Activated T-cell treated with anti-CD3 and anti-CD28 coated beads, Interleukin-2, amount 50 U/mL, for 24 hours (primary cell): ENCODE data around the gene SLC9B1.
A peak's percentile ranks its signal among the peaks of the same experiment; 100 is the strongest.
"Not testable (repeated sequence)": the region's sequence is repeated elsewhere in the genome, so short reads cannot be mapped to it uniquely, and the experiment has no call there.

ENCODE experiments used
- DNase-seq: peaks from one replicate; pipeline ENCODE4 v3.0.0-alpha.2; 2020
- H3K27ac Mint-ChIP-seq: 2 replicates; pipeline ENCODE4 v1.8.0; 2020; ENCODE audit warnings: mild to moderate bottlenecking, mixed read lengths
- H3K27me3 Mint-ChIP-seq: 2 replicates; pipeline ENCODE4 v1.8.0; 2020; ENCODE audit warnings: mixed read lengths
- H3K36me3 Mint-ChIP-seq: 2 replicates; pipeline ENCODE4 v1.8.0; 2020; ENCODE audit warnings: low read depth, mixed read lengths
- H3K4me1 Mint-ChIP-seq: 2 replicates; pipeline ENCODE4 v1.8.0; 2020; ENCODE audit warnings: low read depth, mixed read lengths
- H3K4me3 Mint-ChIP-seq: 2 replicates; pipeline ENCODE4 v1.8.0; 2020; ENCODE audit warnings: mild to moderate bottlenecking, moderate library complexity, mixed read lengths
- H3K9me3 Mint-ChIP-seq: 2 replicates; pipeline ENCODE4 v1.8.0; 2020; ENCODE audit warnings: mixed read lengths

SLC9B1 gene

DNA sequence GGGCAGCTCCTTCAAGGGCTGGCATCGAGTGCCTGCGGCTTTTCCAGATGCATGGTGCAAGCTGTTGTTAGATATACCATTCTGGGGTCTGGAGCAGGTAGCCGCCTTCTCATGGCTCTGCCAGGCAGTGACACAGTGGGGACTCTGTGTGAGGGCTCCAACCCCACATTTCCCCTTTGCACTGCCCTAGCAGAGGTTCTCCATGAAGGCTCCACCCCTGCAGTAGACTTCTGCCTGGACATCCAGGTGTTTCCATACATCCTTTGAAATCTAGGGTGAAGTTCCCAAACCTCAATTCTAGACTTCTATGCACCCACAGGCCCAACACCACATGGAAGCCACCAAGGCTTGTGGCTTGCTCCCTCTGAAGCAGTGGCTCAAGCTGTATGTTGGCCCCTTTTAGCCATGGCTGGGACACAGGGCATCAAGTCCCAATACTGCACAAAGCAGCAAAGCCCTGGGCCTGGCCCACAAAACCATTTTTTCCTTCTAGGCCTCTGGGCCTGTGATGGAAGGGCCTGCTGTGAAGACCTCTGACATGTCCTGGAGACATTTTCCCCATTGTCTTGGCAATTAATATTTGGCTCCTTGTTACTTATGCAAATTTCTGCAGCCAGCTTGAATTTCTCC is 141.9 kb downstream of the SLC9B1 start:
- H3K36me3 Mint-ChIP-seq, result peaks cover 71% of the 10 kb centered on the region

DNA sequence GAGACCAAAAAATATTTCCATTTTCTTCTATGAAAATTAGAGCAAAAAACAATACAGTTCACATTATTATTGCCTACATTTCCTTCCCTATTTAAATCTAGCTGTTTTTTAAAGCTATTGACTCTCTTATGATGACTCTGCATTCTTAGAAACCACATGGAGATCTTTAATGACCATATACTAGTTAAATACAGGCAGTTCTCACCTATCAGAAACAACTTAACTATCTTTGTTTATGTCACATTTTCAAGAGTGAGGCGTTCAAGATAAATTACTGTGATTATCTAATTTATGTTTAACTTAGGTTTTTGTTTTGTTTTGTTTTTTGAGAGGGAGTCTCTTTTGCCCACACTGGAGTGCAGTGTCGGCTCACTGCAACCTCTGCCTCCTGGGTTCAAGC is 147.7 kb downstream of the SLC9B1 start:
- Mint-ChIP-seq H3K9me3 (peaks cover 2% of the 10 kb centered on the region), H3K27me3 (no peaks in the 10 kb centered on the region), H3K27ac (peak overlapping the region; percentile 19), H3K4me1 (peaks cover 46% of the 10 kb centered on the region), H3K36me3 (peaks cover 76% of the 10 kb centered on the region), H3K4me3 (no peak overlapping the region)
- DNase-seq, result no peak

More for the DNA sequence above, 141.9 kb downstream of the SLC9B1 start:
- not testable (repeated sequence) for H3K4me3 Mint-ChIP-seq, DNase-seq, H3K9me3 Mint-ChIP-seq, H3K27me3 Mint-ChIP-seq, H3K27ac Mint-ChIP-seq
- peaks cover 20% of the 10 kb centered on the region for H3K4me1 Mint-ChIP-seq

GRCh38 chr4:102869569-102870197 is 149.8 kb downstream of the SLC9B1 start:
- H3K36me3 Mint-ChIP-seq, result peaks cover 71% of the 10 kb centered on the region

DNA sequence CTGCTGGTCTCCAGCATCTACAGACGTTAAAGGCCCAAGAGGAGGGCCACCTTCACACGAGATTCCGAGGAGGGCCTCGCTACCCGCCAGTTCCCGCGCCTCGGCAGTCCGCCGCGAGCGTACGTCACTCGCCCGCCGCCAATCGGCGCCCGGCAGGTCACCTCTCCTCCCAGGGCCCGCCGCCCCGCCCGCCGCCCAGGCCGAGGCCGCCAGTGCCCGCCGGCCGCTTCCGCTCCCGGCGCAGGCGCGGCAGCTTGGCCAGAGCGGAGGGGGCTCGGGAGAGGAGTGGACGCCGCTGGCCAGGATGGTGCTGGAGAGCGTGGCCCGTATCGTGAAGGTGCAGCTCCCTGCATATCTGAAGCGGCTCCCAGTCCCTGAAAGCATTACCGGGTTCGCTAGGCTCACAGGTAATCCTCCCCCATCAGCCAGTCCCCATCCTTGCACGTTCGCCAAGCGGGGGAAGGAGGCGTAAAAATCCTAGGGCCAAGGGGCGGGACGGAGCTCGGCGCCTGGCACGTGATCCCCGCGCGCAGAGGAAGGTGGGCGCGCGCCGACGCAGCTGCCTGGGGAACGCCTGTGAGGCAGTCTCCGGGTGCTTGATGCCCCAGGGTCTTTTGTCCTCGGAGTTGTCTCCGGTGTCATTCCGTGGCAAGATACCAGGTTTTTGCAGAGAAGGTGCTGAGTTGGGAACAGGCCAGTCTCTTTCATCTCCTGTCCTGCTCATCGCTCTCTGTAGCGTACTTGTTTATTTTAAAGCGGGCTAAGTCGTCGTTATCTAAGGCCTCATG is 150.5 kb downstream of the SLC9B1 start, which contains the start of gene CISD2:
Gene CISD2 (plus strand): TSS at position 212 of the 788 bp plus-strand sequence. CDS start 93 bp downstream, at position 305.
- Mint-ChIP-seq H3K4me1 (peaks cover 64% of the 10 kb centered on the region), H3K36me3 (peaks cover 69% of the 10 kb centered on the region), H3K27ac (peak within 1 kb of the TSS; percentile 99), H3K9me3 (no peaks in the 10 kb centered on the region), H3K27me3 (no peaks in the 10 kb centered on the region), H3K4me3 (peak within 1 kb of the TSS; percentile 85)
- DNase-seq, result peak; percentile 94

More at GRCh38 chr4:102869569-102870197, 149.8 kb downstream of the SLC9B1 start:
- DNase-seq, result no peak
- Mint-ChIP-seq H3K9me3 (no peaks in the 10 kb centered on the region), H3K27ac (peak overlapping the region; percentile 99), H3K4me3 (peak overlapping the region; percentile 85), H3K27me3 (no peaks in the 10 kb centered on the region), H3K4me1 (peaks cover 62% of the 10 kb centered on the region)

DNA sequence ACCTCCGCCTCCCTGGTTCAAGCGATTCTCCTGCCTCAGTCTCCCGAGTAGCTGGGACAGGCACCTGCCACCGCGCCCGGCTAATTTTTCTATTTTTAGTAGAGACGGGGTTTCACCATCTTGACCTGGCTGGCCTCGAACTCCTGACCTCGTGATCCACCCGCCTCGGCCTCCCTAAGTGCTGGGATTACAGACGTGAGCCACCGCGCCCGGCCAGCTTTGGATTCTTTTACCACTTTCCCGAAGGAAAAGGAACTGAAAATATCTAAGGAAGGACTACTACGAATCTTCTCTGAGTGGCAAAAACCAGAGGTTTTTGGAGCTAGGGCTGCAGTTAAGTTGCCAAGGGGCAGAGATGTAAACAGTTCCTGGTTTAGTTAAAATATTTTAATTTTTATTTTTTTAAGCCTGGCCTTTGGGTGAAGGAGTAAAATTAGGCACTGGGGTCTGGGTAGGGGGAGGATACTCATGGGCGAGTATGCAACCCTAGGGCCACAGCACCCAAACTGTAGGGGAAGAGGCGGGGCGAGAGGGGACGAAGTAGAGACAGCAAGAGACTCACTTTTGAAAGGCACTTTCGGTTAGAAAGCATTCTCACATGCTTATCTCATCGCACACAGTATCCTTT is 151.2 kb downstream of the SLC9B1 start:
- Mint-ChIP-seq H3K4me1 (peaks cover 60% of the 10 kb centered on the region), H3K36me3 (peaks cover 69% of the 10 kb centered on the region), H3K27ac (peak overlapping the region; percentile 99), H3K27me3 (no peaks in the 10 kb centered on the region), H3K4me3 (peak overlapping the region; percentile 85), H3K9me3 (no peaks in the 10 kb centered on the region)
- peak; percentile 66 for DNase-seq

GRCh38 chr4:102867278-102868152 is 152.0 kb downstream of the SLC9B1 start:
- Mint-ChIP-seq H3K9me3 (no peaks in the 10 kb centered on the region), H3K4me1 (peaks cover 56% of the 10 kb centered on the region)

DNA sequence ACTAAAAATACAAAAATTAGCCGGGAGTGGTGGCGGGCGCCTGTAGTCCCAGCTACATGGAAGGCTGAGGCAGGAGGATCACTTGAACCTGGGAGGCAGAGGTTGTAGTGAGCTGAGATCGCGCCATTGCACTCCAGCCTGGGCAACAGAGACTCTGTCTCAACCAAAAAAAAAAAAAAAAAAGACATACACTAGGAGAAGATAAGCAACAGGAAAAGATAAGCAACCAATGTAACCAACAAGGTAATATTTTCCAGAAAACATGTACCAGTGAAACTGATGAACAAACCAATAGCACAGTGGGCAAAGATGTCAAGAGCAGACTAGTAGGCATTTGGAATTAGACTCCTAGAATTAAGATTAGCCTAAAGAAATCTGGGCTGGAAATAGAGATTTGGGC is 154.2 kb downstream of the SLC9B1 start:
- not testable (repeated sequence) for DNase-seq, H3K4me3 Mint-ChIP-seq, H3K27ac Mint-ChIP-seq, H3K9me3 Mint-ChIP-seq, H3K27me3 Mint-ChIP-seq
- Mint-ChIP-seq H3K4me1 (peaks cover 42% of the 10 kb centered on the region), H3K36me3 (peaks cover 74% of the 10 kb centered on the region)

More at GRCh38 chr4:102867278-102868152, 152.0 kb downstream of the SLC9B1 start:
- DNase-seq, result no peak
- Mint-ChIP-seq H3K4me3 (peak overlapping the region; percentile 85), H3K27ac (peak overlapping the region; percentile 99), H3K27me3 (no peaks in the 10 kb centered on the region), H3K36me3 (peaks cover 69% of the 10 kb centered on the region)

DNA sequence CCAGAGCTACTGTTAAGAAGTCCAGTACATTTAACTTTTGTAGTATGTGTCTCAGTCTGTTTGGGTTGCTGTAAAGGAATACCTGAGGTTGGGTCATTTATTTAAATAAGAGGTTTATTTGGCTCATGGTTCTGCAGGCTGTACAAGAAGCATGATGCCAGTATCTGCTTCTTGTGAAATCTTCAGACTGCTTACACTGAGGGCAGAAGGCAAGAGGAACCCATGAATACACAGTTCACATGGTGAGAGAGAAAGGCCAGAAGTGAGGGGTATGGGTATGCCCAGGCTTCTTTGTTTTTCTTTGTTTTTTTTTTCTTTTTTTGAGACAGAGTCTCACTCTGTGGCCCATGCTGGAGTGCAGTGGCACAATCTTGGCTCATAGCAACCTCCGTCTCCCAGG is 156.8 kb downstream of the SLC9B1 start:
- Mint-ChIP-seq H3K27ac (no peak overlapping the region), H3K4me1 (peaks cover 40% of the 10 kb centered on the region), H3K4me3 (no peak overlapping the region), H3K36me3 (peaks cover 69% of the 10 kb centered on the region), H3K9me3 (peaks cover 21% of the 10 kb centered on the region), H3K27me3 (no peaks in the 10 kb centered on the region)
- no peak for DNase-seq

DNA sequence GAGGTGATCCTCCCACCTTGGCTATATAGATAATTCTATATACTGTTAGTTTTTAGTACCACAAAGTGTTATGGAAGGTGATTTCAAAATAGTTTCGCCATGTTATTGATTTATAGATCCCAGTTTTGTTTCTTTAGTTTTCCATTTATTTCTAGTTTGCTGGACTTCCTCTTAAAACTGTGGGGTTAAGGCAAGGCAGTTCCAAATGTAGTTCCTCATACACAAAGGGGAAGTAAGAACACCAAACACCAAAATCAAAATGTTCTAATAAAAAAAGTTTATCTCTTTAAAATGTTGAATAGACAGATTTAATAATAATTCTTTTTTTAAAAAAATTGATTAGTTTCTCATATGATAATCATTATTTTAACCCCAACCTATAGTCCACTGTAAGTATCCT is 157.5 kb downstream of the SLC9B1 start:
- H3K9me3 Mint-ChIP-seq, result peaks cover 21% of the 10 kb centered on the region
- H3K4me1 Mint-ChIP-seq, result peaks cover 33% of the 10 kb centered on the region
- H3K36me3 Mint-ChIP-seq, result peaks cover 62% of the 10 kb centered on the region
- no peak for DNase-seq
- H3K27me3 Mint-ChIP-seq, result no peaks in the 10 kb centered on the region
- no peak overlapping the region for H3K27ac Mint-ChIP-seq
- no peak overlapping the region for H3K4me3 Mint-ChIP-seq

GRCh38 chr4:102860611-102861324 is 158.7 kb downstream of the SLC9B1 start:
- DNase-seq, result no peak
- peaks cover 22% of the 10 kb centered on the region for H3K4me1 Mint-ChIP-seq
- H3K9me3 Mint-ChIP-seq, result peaks cover 21% of the 10 kb centered on the region
- no peak overlapping the region for H3K4me3 Mint-ChIP-seq
- H3K36me3 Mint-ChIP-seq, result peaks cover 52% of the 10 kb centered on the region
- H3K27me3 Mint-ChIP-seq, result no peaks in the 10 kb centered on the region
- no peak overlapping the region for H3K27ac Mint-ChIP-seq

DNA sequence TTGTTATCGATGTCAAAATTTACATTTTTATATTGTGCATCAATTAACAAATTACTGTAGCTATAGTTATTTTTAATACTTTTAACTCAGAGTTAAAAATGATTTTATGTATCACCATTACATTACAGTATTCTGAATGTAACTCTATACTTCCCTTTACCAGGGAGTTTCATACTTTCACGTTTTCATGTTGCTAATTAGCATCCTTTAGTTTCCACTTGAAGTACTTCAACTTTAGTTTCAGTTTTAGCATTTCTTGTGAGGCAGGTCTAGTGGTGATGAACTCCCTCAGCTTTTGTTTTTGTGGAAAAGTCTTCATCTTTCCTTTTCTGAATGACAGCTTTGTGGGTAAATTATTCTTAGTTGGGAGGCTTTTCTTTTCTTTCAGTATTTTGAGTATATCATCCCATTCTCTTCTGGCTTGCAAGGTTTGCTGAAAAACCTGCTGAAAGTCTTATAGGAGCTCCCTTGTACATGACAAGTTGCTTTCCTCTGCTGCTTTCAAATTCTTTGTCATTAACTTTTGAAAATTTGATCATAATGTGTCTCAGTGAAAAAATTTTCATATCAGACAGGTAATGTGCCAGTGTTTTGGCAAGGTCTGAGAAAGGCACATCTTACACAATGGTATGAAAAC is 160.6 kb downstream of the SLC9B1 start:
- Mint-ChIP-seq H3K4me1 (peaks cover 5% of the 10 kb centered on the region), H3K9me3 (peaks cover 21% of the 10 kb centered on the region), H3K27ac (no peak overlapping the region), H3K36me3 (peaks cover 41% of the 10 kb centered on the region), H3K27me3 (no peaks in the 10 kb centered on the region), H3K4me3 (no peak overlapping the region)
- no peak for DNase-seq
